HG03354 (cell line): ENCODE data around the gene PPID.
"Not testable (repeated sequence)": the region's sequence is repeated elsewhere in the genome, so short reads cannot be mapped to it uniquely, and the experiment has no call there.

Experiments used
- ATAC-seq: cut with Tn5 transposase; IDR thresholded peaks from one replicate; pipeline ENCODE4 v1.9.1; 2021; ENCODE audit warnings: mild to moderate bottlenecking; ENCODE audit not compliant: unreplicated experiment, poor library complexity, severe bottlenecking

The PPID gene

DNA sequence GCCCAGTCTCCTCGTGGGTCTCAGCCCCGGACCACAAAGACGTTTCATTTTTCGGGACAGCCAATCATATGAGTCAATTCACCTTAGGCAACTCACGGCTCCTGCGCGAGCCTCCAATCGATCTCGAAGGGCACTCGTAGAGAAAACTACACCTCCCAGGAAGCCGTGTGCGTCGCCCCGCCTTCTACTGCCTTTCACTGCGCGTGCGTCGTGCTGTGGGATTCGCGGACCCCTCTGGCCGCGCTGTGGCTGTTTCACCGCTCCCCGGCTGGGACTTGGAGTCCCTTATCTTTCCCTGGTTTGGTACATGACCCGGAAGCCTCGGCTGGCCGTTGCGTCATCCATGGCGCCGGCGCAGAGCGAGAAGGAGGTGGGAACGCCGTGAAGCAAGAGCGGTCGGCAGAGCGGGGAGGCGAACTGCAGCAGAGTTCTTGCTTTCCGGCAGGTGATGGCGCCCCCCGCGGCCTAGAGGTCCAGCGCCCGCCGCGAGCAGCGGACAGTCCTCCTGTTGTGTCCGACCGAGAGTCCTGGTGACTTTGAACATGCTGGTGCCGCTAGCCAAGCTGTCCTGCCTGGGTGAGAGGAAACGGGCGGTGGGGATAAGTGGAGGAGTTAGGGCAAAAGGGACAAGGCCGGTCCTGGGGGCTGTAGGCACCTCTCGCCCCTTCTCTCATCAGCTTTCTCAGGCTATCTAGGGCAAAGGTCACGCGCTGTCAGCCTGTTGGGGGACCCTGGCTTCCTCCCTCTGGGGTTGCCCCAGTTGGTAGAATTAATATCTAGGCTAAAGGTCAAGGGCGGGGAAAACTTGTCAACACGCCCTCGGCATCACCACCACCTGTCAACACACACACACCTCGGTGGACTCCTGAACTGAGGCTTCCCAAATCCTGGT, 51.0 kb downstream of the PPID start, which contains the start of gene ETFDH:
ETFDH (plus strand) TSS at position 382 of the 892 bp plus-strand sequence; CDS start at position 543, 161 bp downstream.
- peak; percentile 90 for ATAC-seq

DNA sequence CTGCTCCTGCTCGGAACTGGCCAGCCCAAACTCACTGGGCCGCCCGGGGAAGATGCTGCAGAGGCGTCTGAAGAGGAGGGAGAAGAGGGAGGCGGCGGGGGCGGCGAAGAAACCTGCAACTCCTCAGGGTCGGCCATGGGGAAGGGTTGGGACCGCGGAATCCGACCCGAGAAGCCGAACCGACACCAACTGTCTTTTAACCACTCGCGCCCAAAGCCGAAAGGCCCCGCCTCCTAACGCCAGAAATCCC, 51.6 kb downstream of the PPID start, which contains the start of gene C4orf46:
C4orf46 (minus strand) TSS at position 223 of the 250 bp plus-strand sequence; CDS start at position 137, 86 bp downstream.
- no peak for ATAC-seq

DNA sequence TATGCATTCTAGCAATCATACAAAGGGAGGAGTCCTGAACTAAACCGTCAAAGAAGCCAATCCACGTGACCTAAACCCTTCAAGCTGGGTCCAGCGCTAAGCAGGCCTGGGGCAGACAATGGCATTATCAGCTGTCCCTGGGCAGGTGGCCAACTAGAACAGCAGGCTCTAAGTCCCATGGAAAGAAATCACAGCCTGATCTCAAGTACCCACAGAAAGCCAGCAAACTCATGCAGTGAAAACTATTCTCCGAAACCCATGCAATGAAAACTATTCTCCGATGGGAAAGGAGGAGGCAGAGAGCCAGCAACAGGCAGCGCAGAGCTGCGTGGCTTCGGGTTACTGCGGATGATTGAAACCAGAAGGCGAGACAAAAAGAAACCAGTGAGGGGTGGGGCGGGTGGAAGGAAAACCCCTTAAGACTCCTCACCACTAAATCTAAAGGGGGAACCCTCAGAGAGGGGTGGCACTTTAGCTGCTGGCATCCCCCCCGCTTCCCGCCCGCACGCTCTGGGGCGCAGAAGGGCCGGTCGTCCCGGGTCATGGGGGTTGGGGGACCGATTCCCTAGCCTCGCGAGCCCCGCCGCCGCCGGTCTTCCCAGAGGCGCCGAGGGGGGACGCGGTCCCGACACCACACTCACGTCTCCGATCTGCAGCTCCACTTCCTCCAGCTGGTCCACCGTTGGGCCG, 52.1 kb downstream of the PPID start:
- peak; percentile 37 for ATAC-seq

DNA sequence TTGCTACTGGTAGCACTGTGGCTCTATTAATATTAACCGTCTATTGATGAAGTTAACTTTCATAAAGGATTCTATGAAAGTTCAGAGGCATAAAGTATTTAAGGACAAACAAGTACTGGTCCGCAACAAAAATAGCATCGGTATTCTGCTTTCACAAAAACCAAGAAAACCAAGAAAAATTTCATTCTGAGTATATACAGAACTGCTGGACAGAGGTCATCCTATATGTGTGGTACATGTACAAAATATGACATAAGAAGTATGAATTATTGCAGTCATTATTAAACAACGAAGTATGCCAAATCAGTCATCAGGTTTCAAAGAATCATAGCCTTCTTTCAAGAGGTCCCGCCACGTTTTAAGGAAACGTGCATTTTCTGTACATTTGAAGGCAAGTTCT, 53.9 kb downstream of the PPID start:
- ATAC-seq = no peak

DNA sequence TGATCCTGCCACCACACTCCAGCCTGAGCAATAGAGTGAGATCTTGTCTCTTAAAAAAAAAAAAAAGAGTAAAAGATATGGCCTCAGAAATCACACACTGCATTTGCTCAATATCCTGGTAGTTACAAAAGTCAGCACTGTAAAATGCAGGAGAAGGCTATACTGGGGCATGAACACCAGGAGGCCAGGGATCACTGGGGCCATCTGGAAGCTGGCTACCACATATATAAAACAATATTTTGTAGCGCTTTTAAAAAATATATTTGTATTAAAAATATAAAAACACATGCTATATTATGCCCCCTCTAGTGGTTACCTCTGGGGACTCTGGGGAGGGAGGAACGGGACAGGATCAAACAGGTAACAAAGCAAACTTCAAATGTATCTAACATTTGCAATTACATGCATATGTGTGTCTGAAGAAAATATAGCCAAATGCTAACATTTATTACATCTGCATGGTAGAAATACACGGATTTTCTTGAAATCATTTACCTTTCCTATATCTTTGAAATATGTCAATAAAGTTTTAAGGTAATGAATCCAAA, 55.5 kb downstream of the PPID start:
- no peak for ATAC-seq

DNA sequence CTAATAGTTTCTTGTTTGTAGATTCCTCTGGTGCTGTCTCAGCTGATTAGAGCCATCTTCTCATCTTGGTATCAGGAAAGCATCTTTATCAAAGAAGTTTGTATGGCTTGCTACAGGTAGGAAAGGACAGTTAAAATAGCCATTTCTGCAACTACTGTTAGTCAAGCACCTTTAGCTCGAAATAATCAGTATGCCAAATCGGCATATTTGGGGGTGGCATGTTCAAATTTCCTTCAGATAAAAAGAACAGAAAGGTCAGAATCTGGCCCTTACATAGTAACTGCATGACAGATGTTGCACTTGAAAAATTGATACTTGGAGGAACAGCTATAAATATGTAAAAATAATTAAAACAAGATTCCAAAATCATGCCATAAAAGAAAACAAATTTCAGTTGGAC, 56.3 kb downstream of the PPID start:
- no peak for ATAC-seq

DNA sequence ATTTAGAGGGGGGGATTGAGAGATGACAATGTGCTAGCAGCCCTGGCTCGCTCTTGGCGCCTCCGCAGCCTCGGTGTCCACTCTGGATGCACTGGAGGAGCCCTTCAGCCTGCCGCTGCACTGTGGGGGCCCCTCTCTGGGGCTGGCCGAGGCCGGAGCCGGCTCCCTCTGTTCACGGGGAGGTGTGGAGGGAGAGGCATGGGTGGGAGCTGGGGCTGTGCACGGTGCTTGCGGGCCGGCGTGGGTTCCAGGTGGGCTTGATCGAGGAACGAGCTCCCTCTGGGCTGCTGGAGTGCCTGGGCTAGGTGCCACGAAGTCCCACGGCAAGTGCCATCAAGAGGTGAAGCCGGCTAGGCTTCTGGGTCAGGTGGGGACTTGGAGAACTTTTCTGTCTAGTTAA, 58.4 kb downstream of the PPID start:
- ATAC-seq = no peak

DNA sequence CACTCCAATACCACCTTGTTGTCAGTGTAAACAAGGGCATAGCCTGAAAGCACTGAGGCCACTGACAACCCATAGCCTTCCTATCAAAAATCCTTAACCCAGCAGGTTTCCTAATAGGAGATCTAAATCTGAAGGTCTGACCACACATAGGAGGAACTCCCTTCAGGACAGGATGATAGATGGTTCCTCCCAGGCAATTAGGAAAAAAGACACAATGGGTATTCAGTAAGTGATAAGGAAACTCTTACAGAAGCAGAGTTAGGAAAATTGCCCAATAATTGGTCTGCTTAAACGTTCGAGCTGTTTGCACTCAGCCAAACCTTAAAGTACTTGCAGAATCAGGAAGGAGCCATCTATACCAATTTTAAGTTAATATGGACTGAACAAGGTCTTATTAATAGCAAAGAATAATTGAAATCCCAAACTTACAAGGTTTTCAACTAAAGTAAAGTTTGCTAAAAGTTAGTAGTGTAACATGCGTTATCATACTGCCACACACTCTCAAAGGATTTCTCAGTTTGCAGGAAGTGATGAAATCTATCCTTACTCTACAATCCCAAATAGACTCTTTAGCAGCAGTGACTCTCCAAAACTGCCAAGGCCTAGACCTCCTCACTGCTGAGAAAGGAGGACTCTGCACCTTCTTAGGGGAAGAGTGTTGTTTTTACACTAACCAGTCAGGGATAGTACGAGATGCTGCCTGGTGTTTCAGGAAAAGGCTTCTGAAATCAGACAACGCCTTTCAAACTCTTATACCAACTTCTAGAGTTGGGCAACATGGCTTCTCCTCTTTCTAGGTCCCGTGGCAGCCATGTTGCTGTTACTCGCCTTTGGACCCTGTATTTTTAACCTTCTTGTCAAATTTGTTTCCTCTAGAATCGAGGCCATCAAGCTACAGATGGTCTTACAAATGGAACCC, 59.2 kb downstream of the PPID start:
- ATAC-seq = not testable (repeated sequence)

DNA sequence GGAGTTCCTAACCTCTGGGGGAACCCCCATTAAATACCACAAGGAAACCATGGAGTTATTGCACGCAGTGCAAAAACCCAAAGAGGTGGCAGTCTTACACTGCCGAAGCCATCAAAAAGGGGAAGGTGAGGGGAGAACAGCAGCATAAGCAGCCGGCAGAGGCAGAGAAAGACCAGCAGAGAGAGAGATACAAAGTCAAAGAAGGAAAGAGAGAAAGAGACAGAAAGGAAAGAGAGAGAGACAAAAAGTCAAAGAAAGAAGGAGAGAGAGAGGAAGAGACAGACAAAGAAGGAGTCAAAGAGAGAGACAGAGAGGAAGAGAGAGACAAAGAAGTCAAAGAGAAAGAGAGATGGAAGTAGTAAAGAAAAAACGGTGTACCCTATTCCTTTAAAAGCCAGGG, 59.9 kb downstream of the PPID start:
- ATAC-seq = not testable (repeated sequence)
